GM23248 (cell line): ENCODE measurements around the gene SLC35F3. TPM values are rescaled to one million over a fixed set of nuclear protein-coding genes. Genes with fewer than 3 reads are reported as not detected.

Experiments
- DNase-seq: peaks from one replicate; pipeline ENCODE4 v3.0.0-alpha.2; 2015
- H2AFZ ChIP-seq: fragments of 200-600 bp; sonication (generic); 2 replicates; pipeline ENCODE4 v1.6.1; 2016; ENCODE audit warnings: antibody characterized with exemption
- H3F3A ChIP-seq: fragments of 200-600 bp; sonication (generic); 2 replicates; pipeline ENCODE4 v1.6.1; 2016; ENCODE audit warnings: mild to moderate bottlenecking, antibody characterized with exemption, mixed run types; ENCODE audit not compliant: insufficient read depth
- H3K27ac ChIP-seq: fragments of 200-600 bp; sonication (generic); 2 replicates; pipeline ENCODE4 v1.5.1; 2016; ENCODE audit warnings: mild to moderate bottlenecking
- H3K27me3 ChIP-seq: fragments of 200-600 bp; sonication (generic); replicated peaks from 2 replicates; pipeline ENCODE4 v1.6.1; 2016; ENCODE audit warnings: mild to moderate bottlenecking; ENCODE audit not compliant: insufficient read depth
- H3K36me3 ChIP-seq: fragments of 200-600 bp; sonication (generic); 2 replicates; pipeline ENCODE4 v1.6.1; 2016; ENCODE audit warnings: low read depth, mild to moderate bottlenecking
- H3K4me1 ChIP-seq: fragments of 200-600 bp; sonication (generic); 2 replicates; pipeline ENCODE4 v1.6.1; 2016; ENCODE audit warnings: mild to moderate bottlenecking; ENCODE audit not compliant: insufficient read depth
- H3K4me2 ChIP-seq: fragments of 200-600 bp; sonication (generic); one replicate; pipeline ENCODE4 v1.6.1; 2016; ENCODE audit warnings: mild to moderate bottlenecking; ENCODE audit not compliant: unreplicated experiment
- H3K4me3 ChIP-seq: fragments of 200-600 bp; sonication (generic); 2 replicates; pipeline ENCODE4 v1.5.1; 2016; ENCODE audit warnings: mild to moderate bottlenecking
- H3K79me2 ChIP-seq: fragments of 200-600 bp; sonication (generic); 2 replicates; pipeline ENCODE4 v1.6.1; 2016; ENCODE audit warnings: mild to moderate bottlenecking; ENCODE audit not compliant: insufficient read depth
- H3K9ac ChIP-seq: fragments of 200-600 bp; sonication (generic); 2 replicates; pipeline ENCODE4 v1.6.1; 2016; ENCODE audit warnings: mild to moderate bottlenecking
- H3K9me2 ChIP-seq: fragments of 200-600 bp; sonication (generic); 2 replicates; pipeline ENCODE4 v1.6.1; 2016; ENCODE audit warnings: mixed run types, mild to moderate bottlenecking, moderate library complexity; ENCODE audit not compliant: insufficient read depth
- H3K9me3 ChIP-seq: fragments of 200-600 bp; sonication (generic); one replicate; pipeline ENCODE4 v1.6.1; 2017; ENCODE audit warnings: low read depth
- H4K20me1 ChIP-seq: fragments of 200-600 bp; sonication (generic); 2 replicates; pipeline ENCODE4 v1.6.0; 2016; ENCODE audit not compliant: insufficient read depth
- EZH2 ChIP-seq: fragments of 200-600 bp; sonication (generic); IDR thresholded peaks from 2 replicates; pipeline ENCODE4 v1.6.1; 2018; ENCODE audit warnings: antibody characterized with exemption, mild to moderate bottlenecking; ENCODE audit not compliant: insufficient read depth, poor library complexity, severe bottlenecking
- EZH2phosphoT487 ChIP-seq: fragments of 200-600 bp; sonication (generic); IDR thresholded peaks from 2 replicates; pipeline ENCODE4 v1.6.1; 2018; ENCODE audit warnings: antibody characterized with exemption, moderate library complexity, mild to moderate bottlenecking, low read depth; ENCODE audit not compliant: insufficient read depth
- WGBS, 2 experiments: methylation state at CpG; one replicate each; pipeline ENCODE4 v1.1.6; 2015 to 2017; ENCODE audit warnings: low lambda C conversion rate in 2 of 2, low coverage in 1 of 2; ENCODE audit errors: missing lambda C conversion rate in 2 of 2; 5-methylcytosine and 5-hydroxymethylcytosine counted together
- in situ Hi-C: fragments of 300-500 bp; cut with MboI; formaldehyde crosslinking; loops from 2 replicates; pipeline ENCODE4 v1.15.0; 2020
- polyA plus RNA-seq: library from polyadenylated mRNA; unstranded; fragments of >200 nt; fragmentation: Nextera tagmentation; extraction: Ambion mirVana; gene quantifications from 2 replicates; pipeline ENCODE4 v1.2.1, GENCODE V29; 2016
- total RNA-seq: library from RNA; depleted of rRNA; stranded (reverse); fragments of >200 nt; shearing (Covaris generic); gene quantifications from 2 replicates; pipeline ENCODE4 v1.2.3, GENCODE V29; 2014

Gene SLC35F3
- total and polyA plus RNA-seq, 2 experiments from 2014 or later, result 0.43 to 1.3 TPM

- Histone ChIP-seq H3K27ac (no peak overlapping the region), H2AFZ (no peak overlapping the region), H3K9me2 (no peaks in the 10 kb centered on the region), H3K27me3 (no peaks in the 10 kb centered on the region), H3K9me3 (no peaks in the 10 kb centered on the region), H3F3A (no peaks in the 10 kb centered on the region), H3K4me2 (no peak overlapping the region), H3K9ac (no peak overlapping the region), H3K79me2 (no peaks in the 10 kb centered on the region), H3K36me3 (no peaks in the 10 kb centered on the region), H3K4me1 (no peaks in the 10 kb centered on the region), H4K20me1 (no peaks in the 10 kb centered on the region), H3K4me3 (no peak overlapping the region)
- in situ Hi-C loops, result no loop called here
- no peak for DNase-seq
- TF ChIP-seq EZH2 (no peak), EZH2phosphoT487 (no peak)
- WGBS, 2 experiments, result 32 to 41% methylated on average over 2 of the region's 2 CpGs
Observed at GRCh38 chr1:233865216-233865615, 39.3 kb upstream of the SLC35F3 start.

GRCh38 chr1:233865902-233866301 is 38.6 kb upstream of the SLC35F3 start:
- Histone ChIP-seq H3K4me2 (no peak overlapping the region), H3K27ac (no peak overlapping the region), H3K4me3 (no peak overlapping the region), H3K79me2 (no peaks in the 10 kb centered on the region), H3K9ac (no peak overlapping the region), H4K20me1 (no peaks in the 10 kb centered on the region), H3K9me2 (no peaks in the 10 kb centered on the region), H3K36me3 (no peaks in the 10 kb centered on the region), H3K27me3 (no peaks in the 10 kb centered on the region), H3K9me3 (no peaks in the 10 kb centered on the region), H3K4me1 (no peaks in the 10 kb centered on the region), H3F3A (no peaks in the 10 kb centered on the region), H2AFZ (no peak overlapping the region)
- in situ Hi-C loops, result no loop called here
- 41 to 50% methylated on average over 1 of the region's 1 CpG for WGBS, 2 experiments
- TF ChIP-seq EZH2phosphoT487 (no peak), EZH2 (no peak)
- DNase-seq, result no peak

- no peaks in the 10 kb centered on the region for H3K79me2 ChIP-seq
- no peaks in the 10 kb centered on the region for H3K4me1 ChIP-seq
- no peak for DNase-seq
- H4K20me1 ChIP-seq, result no peaks in the 10 kb centered on the region
- H3K27me3 ChIP-seq, result no peaks in the 10 kb centered on the region
- no peaks in the 10 kb centered on the region for H3F3A ChIP-seq
- H3K4me2 ChIP-seq, result no peak overlapping the region
- no peaks in the 10 kb centered on the region for H3K9me3 ChIP-seq
- H3K4me3 ChIP-seq, result no peak overlapping the region
- H2AFZ ChIP-seq, result no peak overlapping the region
- no peaks in the 10 kb centered on the region for H3K9me2 ChIP-seq
- 10% methylated on average over 2 of the region's 2 CpGs for WGBS, 2 experiments
- TF ChIP-seq EZH2, result no peak
- TF ChIP-seq EZH2phosphoT487, result no peak
- H3K27ac ChIP-seq, result no peak overlapping the region
- no peak overlapping the region for H3K9ac ChIP-seq
- in situ Hi-C loops, result no loop called here
- no peaks in the 10 kb centered on the region for H3K36me3 ChIP-seq
Observed at GRCh38 chr1:233867028-233867427, 37.4 kb upstream of the SLC35F3 start.

GRCh38 chr1:233868461-233868860 is 36.0 kb upstream of the SLC35F3 start:
- WGBS, 2 experiments, result 27 to 28% methylated on average over 2 of the region's 2 CpGs
- TF ChIP-seq EZH2phosphoT487, result no peak
- TF ChIP-seq EZH2, result no peak
- Histone ChIP-seq H3K36me3 (no peaks in the 10 kb centered on the region), H3K27ac (no peak overlapping the region), H3K9ac (no peak overlapping the region), H2AFZ (no peak overlapping the region), H3K79me2 (no peaks in the 10 kb centered on the region), H3K9me3 (no peaks in the 10 kb centered on the region), H3F3A (no peaks in the 10 kb centered on the region), H3K4me3 (no peak overlapping the region), H3K9me2 (no peaks in the 10 kb centered on the region), H4K20me1 (no peaks in the 10 kb centered on the region), H3K4me1 (no peaks in the 10 kb centered on the region), H3K4me2 (no peak overlapping the region), H3K27me3 (no peaks in the 10 kb centered on the region)
- no peak for DNase-seq
- in situ Hi-C loops, result no loop called here

- H3K27ac ChIP-seq, result no peak overlapping the region
- H3K27me3 ChIP-seq, result no peaks in the 10 kb centered on the region
- H3K9ac ChIP-seq, result no peak overlapping the region
- no peaks in the 10 kb centered on the region for H3K79me2 ChIP-seq
- no peaks in the 10 kb centered on the region for H3K9me3 ChIP-seq
- no peak overlapping the region for H2AFZ ChIP-seq
- no peak overlapping the region for H3K4me2 ChIP-seq
- no peaks in the 10 kb centered on the region for H3K9me2 ChIP-seq
- no peaks in the 10 kb centered on the region for H3F3A ChIP-seq
- no peaks in the 10 kb centered on the region for H4K20me1 ChIP-seq
- in situ Hi-C loops, result no loop called here
- TF ChIP-seq EZH2 (no peak), EZH2phosphoT487 (no peak)
- no peak for DNase-seq
- H3K4me3 ChIP-seq, result no peak overlapping the region
- H3K36me3 ChIP-seq, result no peaks in the 10 kb centered on the region
- no peaks in the 10 kb centered on the region for H3K4me1 ChIP-seq
Observed at GRCh38 chr1:233869680-233870079, 34.8 kb upstream of the SLC35F3 start.
